ENCODE results near the gene ATP5PB.

GRCh38 chr1:111444031-111444430 lies 5.2 kb upstream of the ATP5PB start:
- TF ChIP-seq, protein P1, sequence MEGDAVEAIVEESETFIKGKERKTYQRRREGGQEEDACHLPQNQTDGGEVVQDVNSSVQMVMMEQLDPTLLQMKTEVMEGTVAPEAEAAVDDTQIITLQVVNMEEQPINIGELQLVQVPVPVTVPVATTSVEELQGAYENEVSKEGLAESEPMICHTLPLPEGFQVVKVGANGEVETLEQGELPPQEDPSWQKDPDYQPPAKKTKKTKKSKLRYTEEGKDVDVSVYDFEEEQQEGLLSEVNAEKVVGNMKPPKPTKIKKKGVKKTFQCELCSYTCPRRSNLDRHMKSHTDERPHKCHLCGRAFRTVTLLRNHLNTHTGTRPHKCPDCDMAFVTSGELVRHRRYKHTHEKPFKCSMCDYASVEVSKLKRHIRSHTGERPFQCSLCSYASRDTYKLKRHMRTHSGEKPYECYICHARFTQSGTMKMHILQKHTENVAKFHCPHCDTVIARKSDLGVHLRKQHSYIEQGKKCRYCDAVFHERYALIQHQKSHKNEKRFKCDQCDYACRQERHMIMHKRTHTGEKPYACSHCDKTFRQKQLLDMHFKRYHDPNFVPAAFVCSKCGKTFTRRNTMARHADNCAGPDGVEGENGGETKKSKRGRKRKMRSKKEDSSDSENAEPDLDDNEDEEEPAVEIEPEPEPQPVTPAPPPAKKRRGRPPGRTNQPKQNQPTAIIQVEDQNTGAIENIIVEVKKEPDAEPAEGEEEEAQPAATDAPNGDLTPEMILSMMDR (optimal IDR thresholded peaks at IDR 0.05 in 1 of 3, IDR thresholded peaks at IDR 0.05 in 1 of 3, conservative IDR thresholded peaks at IDR 0.05 in 1 of 3; ENCODE audit: extremely low read depth in 1 of 3, insufficient read depth in 2 of 3, low read length in 3 of 3) = no peak
- no peak for TF ChIP-seq EZH2 (IDR thresholded peaks at IDR 0.05; ENCODE audit: low read length)
